Liver (tissue), 9 donors: Measurements from ENCODE around the gene RELN. TPM values are rescaled to one million over a fixed set of nuclear protein-coding genes. Genes with fewer than 3 reads are reported as not detected.

Experiments
- DNase-seq: peaks from one replicate; pipeline ENCODE4 v3.0.0-alpha.2; 2017; ENCODE audit warnings: low spot score
- H3K27ac ChIP-seq, 2 donors: one replicate each; pipeline ENCODE4 v1.7.0; 2013; ENCODE audit warnings: inconsistent platforms in 2 of 2, low read length in 2 of 2, control low read depth in 1 of 2, low read depth in 1 of 2, mild to moderate bottlenecking in 1 of 2
- H3K27me3 ChIP-seq, 4 donors: one replicate each; pipeline versions ENCODE4 v1.6.1 to v1.7.0; 2013; ENCODE audit warnings: low read length in 3 of 4, inconsistent platforms in 1 of 4, mild to moderate bottlenecking in 1 of 4, moderate library complexity in 1 of 4; ENCODE audit not compliant: control insufficient read depth in 4 of 4, insufficient read depth in 4 of 4
- H3K36me3 ChIP-seq, 4 donors: one replicate each; pipeline versions ENCODE4 v1.6.1 to v1.7.0; 2013; ENCODE audit warnings: low read length in 3 of 4, mild to moderate bottlenecking in 3 of 4, low read depth in 1 of 4, moderate library complexity in 1 of 4; ENCODE audit not compliant: control insufficient read depth in 4 of 4, insufficient read depth in 3 of 4
- H3K4me1 ChIP-seq, 4 donors: one replicate each; pipeline versions ENCODE4 v1.6.1 to v1.7.0; 2013; ENCODE audit warnings: low read length in 3 of 4, mild to moderate bottlenecking in 3 of 4, moderate library complexity in 1 of 4; ENCODE audit not compliant: control insufficient read depth in 4 of 4, insufficient read depth in 4 of 4
- H3K4me3 ChIP-seq, 3 donors: one replicate each; pipeline versions ENCODE4 v1.6.1 to v1.7.0; 2013; ENCODE audit warnings: low read length in 3 of 3, control low read depth in 1 of 3, low read depth in 1 of 3, mild to moderate bottlenecking in 1 of 3
- H3K9ac ChIP-seq, 2 donors: one replicate each; pipeline ENCODE4 v1.7.0; 2013; ENCODE audit warnings: low read length in 2 of 2, mild to moderate bottlenecking in 2 of 2, moderate library complexity in 2 of 2, control low read depth in 1 of 2, low read depth in 1 of 2
- H3K9me3 ChIP-seq, 4 donors: one replicate each; pipeline versions ENCODE4 v1.6.1 to v1.7.0; 2013; ENCODE audit warnings: low read length in 3 of 4; ENCODE audit not compliant: control insufficient read depth in 4 of 4
- EGR1 ChIP-seq, 2 donors: IDR thresholded peaks; 2 replicates each; pipeline ENCODE4 v1.6.1; 2016 to 2018; ENCODE audit warnings: antibody characterized with exemption in 2 of 2, low read depth in 2 of 2
- FOXA1 ChIP-seq: IDR thresholded peaks from 2 replicates; pipeline ENCODE4 v1.6.1; 2016; ENCODE audit warnings: antibody characterized with exemption
- FOXA2 ChIP-seq: IDR thresholded peaks from 2 replicates; pipeline ENCODE4 v1.6.1; 2016; ENCODE audit warnings: antibody characterized with exemption
- GABPA ChIP-seq, 2 donors: IDR thresholded peaks in 1 of 2; conservative IDR thresholded peaks in 1 of 2; 2 replicates each; pipeline ENCODE4 v1.6.1; 2016; ENCODE audit warnings: antibody characterized with exemption in 2 of 2, mild to moderate bottlenecking in 1 of 2, moderate library complexity in 1 of 2
- HNF4A ChIP-seq, 2 donors: conservative IDR thresholded peaks; 2 replicates each; pipeline ENCODE4 v1.6.1; 2016; ENCODE audit warnings: antibody characterized with exemption in 2 of 2, mild to moderate bottlenecking in 2 of 2
- HNF4G ChIP-seq: IDR thresholded peaks from 2 replicates; pipeline ENCODE4 v1.6.1; 2016; ENCODE audit warnings: antibody characterized with exemption
- JUND ChIP-seq, 2 donors: IDR thresholded peaks; 2 replicates each; pipeline ENCODE4 v1.6.1; 2016; ENCODE audit warnings: antibody characterized with exemption in 2 of 2
- NR2F2 ChIP-seq: IDR thresholded peaks from 2 replicates; pipeline ENCODE4 v1.6.1; 2016; ENCODE audit warnings: antibody characterized with exemption
- RAD21 ChIP-seq, 2 donors: IDR thresholded peaks; 2 replicates each; pipeline ENCODE4 v1.6.1; 2016; ENCODE audit warnings: antibody characterized with exemption in 2 of 2, mild to moderate bottlenecking in 2 of 2
- RXRA ChIP-seq, 2 donors: IDR thresholded peaks; 2 replicates each; pipeline ENCODE4 v1.6.1; 2017 to 2018; ENCODE audit warnings: antibody characterized with exemption in 2 of 2, mild to moderate bottlenecking in 1 of 2
- SP1 ChIP-seq: IDR thresholded peaks from 2 replicates; pipeline ENCODE4 v1.6.1; 2018; ENCODE audit warnings: antibody characterized with exemption, mild to moderate bottlenecking
- TAF1 ChIP-seq: conservative IDR thresholded peaks from 2 replicates; pipeline ENCODE4 v1.6.1; 2016; ENCODE audit warnings: antibody characterized with exemption, mild to moderate bottlenecking
- YY1 ChIP-seq: IDR thresholded peaks from 2 replicates; pipeline ENCODE4 v1.6.1; 2016; ENCODE audit warnings: antibody characterized with exemption, mild to moderate bottlenecking
- WGBS: extraction: QIAGEN DNeasy Blood & Tissue Kit; methylation state at CpG from one replicate; pipeline ENCODE4 v1.1.7; 2013; 5-methylcytosine and 5-hydroxymethylcytosine counted together
- polyA plus RNA-seq, 2 donors: library from polyadenylated mRNA; stranded (reverse) in 1 of 2; unstranded in 1 of 2; fragments of 200-250 nt in 1 of 2; fragments of >200 nt in 1 of 2; fragmentation: Nextera tagmentation in 1 of 2; extraction: Ambion mirVana in 1 of 2; gene quantifications; one replicate each; pipeline versions ENCODE4 v1.2.1 to v1.2.3, GENCODE V29; 2013 to 2015
- total RNA-seq, 2 donors: library from RNA; depleted of rRNA; stranded (reverse); fragments of >200 nt; gene quantifications; one replicate each; pipeline ENCODE4 v1.2.3, GENCODE V29; 2014
- TF ChIP-seq, protein P1 (sequence below): IDR thresholded peaks from 2 replicates; pipeline ENCODE4 v1.6.1; 2016; ENCODE audit warnings: antibody characterized with exemption
- TF ChIP-seq, protein P2 (sequence below): IDR thresholded peaks from 2 replicates; pipeline ENCODE4 v1.6.1; 2016; ENCODE audit warnings: antibody characterized with exemption
- TF ChIP-seq, protein P3 (sequence below): IDR thresholded peaks from 2 replicates; pipeline ENCODE4 v1.6.1; 2016; ENCODE audit warnings: antibody characterized with exemption, mild to moderate bottlenecking
- TF ChIP-seq, protein P4 (sequence below): fragments of 150-350 bp; IDR thresholded peaks from 2 replicates; pipeline ENCODE4 v1.5.1; 2017; ENCODE audit warnings: improper control_type of control experiment, low read depth, low read length; ENCODE audit not compliant: missing input control
- TF ChIP-seq, protein P5 (sequence below): IDR thresholded peaks from 2 replicates; pipeline ENCODE4 v1.6.1; 2016; ENCODE audit warnings: antibody characterized with exemption
- donor health status: healthy.
- donor health status: healthy.
- donor health status: healthy.
- donor health status: healthy.
- donor health status: healthy.

Gene RELN
- total and polyA plus RNA-seq, 4 donors, result 10.0 to 69.8 (median 28.4) TPM

DNA sequence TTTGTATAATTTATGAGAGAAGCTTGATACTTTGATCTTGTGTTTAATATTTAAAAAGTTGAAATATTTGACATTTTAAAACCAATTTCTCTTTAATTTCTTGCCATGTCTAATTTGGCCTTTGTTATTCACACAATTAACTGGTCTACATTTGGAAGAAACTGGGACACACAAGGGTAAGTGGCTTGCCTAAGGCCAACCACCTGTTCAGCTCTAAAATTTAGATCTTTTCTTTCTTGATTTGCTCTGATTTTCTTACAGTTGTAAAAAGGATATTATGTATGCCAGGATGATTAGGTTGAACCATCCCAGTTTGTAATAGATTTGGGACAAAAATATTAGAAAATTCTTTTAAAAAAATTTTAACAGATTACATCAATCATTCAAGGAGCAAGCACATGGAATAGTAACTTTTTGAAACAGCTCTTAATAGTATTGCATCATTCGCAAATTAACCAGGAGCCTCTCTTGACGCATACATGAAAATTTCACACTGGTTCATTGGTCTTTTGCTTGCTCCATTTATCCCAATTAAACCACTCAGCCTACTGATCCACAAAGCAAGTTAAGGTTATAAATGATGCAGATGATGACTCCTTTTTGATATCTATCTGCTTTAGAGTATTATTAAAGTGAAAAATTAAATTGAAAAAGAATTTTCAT, 321.0 kb downstream of the RELN start:
- Histone ChIP-seq H3K36me3 (no peaks in the 10 kb centered on the region), H3K27me3 (no peaks in the 10 kb centered on the region), H3K9ac (no peak overlapping the region), H3K27ac (no peak overlapping the region), H3K4me3 (no peak overlapping the region), H3K4me1 (no peaks in the 10 kb centered on the region), H3K9me3 (no peaks in the 10 kb centered on the region)
- no peak for DNase-seq
- no peak for TF ChIP-seq TAF1
- no peak for TF ChIP-seq HNF4A (conservative IDR thresholded peaks at IDR 0.05)
- no peak for TF ChIP-seq EGR1 (IDR thresholded peaks at IDR 0.05; ENCODE audit: low read depth in 2 of 2)
- no peak for TF ChIP-seq NR2F2
- TF ChIP-seq, protein P1, sequence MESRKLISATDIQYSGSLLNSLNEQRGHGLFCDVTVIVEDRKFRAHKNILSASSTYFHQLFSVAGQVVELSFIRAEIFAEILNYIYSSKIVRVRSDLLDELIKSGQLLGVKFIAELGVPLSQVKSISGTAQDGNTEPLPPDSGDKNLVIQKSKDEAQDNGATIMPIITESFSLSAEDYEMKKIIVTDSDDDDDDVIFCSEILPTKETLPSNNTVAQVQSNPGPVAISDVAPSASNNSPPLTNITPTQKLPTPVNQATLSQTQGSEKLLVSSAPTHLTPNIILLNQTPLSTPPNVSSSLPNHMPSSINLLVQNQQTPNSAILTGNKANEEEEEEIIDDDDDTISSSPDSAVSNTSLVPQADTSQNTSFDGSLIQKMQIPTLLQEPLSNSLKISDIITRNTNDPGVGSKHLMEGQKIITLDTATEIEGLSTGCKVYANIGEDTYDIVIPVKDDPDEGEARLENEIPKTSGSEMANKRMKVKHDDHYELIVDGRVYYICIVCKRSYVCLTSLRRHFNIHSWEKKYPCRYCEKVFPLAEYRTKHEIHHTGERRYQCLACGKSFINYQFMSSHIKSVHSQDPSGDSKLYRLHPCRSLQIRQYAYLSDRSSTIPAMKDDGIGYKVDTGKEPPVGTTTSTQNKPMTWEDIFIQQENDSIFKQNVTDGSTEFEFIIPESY, result no peak
- no peak for TF ChIP-seq GABPA (IDR thresholded peaks at IDR 0.05 in 1 of 2, conservative IDR thresholded peaks at IDR 0.05 in 1 of 2)
- TF ChIP-seq JUND (IDR thresholded peaks at IDR 0.05), result no peak
- TF ChIP-seq FOXA1, result no peak
- TF ChIP-seq, protein P2, sequence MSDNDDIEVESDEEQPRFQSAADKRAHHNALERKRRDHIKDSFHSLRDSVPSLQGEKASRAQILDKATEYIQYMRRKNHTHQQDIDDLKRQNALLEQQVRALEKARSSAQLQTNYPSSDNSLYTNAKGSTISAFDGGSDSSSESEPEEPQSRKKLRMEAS, result no peak
- TF ChIP-seq RAD21 (IDR thresholded peaks at IDR 0.05), result no peak
- no peak for TF ChIP-seq YY1
- TF ChIP-seq, protein P3, sequence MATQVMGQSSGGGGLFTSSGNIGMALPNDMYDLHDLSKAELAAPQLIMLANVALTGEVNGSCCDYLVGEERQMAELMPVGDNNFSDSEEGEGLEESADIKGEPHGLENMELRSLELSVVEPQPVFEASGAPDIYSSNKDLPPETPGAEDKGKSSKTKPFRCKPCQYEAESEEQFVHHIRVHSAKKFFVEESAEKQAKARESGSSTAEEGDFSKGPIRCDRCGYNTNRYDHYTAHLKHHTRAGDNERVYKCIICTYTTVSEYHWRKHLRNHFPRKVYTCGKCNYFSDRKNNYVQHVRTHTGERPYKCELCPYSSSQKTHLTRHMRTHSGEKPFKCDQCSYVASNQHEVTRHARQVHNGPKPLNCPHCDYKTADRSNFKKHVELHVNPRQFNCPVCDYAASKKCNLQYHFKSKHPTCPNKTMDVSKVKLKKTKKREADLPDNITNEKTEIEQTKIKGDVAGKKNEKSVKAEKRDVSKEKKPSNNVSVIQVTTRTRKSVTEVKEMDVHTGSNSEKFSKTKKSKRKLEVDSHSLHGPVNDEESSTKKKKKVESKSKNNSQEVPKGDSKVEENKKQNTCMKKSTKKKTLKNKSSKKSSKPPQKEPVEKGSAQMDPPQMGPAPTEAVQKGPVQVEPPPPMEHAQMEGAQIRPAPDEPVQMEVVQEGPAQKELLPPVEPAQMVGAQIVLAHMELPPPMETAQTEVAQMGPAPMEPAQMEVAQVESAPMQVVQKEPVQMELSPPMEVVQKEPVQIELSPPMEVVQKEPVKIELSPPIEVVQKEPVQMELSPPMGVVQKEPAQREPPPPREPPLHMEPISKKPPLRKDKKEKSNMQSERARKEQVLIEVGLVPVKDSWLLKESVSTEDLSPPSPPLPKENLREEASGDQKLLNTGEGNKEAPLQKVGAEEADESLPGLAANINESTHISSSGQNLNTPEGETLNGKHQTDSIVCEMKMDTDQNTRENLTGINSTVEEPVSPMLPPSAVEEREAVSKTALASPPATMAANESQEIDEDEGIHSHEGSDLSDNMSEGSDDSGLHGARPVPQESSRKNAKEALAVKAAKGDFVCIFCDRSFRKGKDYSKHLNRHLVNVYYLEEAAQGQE, result no peak
- TF ChIP-seq SP1, result no peak
- TF ChIP-seq, protein P4, sequence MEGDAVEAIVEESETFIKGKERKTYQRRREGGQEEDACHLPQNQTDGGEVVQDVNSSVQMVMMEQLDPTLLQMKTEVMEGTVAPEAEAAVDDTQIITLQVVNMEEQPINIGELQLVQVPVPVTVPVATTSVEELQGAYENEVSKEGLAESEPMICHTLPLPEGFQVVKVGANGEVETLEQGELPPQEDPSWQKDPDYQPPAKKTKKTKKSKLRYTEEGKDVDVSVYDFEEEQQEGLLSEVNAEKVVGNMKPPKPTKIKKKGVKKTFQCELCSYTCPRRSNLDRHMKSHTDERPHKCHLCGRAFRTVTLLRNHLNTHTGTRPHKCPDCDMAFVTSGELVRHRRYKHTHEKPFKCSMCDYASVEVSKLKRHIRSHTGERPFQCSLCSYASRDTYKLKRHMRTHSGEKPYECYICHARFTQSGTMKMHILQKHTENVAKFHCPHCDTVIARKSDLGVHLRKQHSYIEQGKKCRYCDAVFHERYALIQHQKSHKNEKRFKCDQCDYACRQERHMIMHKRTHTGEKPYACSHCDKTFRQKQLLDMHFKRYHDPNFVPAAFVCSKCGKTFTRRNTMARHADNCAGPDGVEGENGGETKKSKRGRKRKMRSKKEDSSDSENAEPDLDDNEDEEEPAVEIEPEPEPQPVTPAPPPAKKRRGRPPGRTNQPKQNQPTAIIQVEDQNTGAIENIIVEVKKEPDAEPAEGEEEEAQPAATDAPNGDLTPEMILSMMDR, result no peak
- no peak for TF ChIP-seq FOXA2
- TF ChIP-seq, protein P5, sequence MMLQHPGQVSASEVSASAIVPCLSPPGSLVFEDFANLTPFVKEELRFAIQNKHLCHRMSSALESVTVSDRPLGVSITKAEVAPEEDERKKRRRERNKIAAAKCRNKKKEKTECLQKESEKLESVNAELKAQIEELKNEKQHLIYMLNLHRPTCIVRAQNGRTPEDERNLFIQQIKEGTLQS, result no peak
- no peak for TF ChIP-seq RXRA (IDR thresholded peaks at IDR 0.05)
- TF ChIP-seq HNF4G, result no peak
- WGBS, result 97% methylated on average over 2 of the region's 2 CpGs
